A549 (cell line): ENCODE measurements around the gene FADS3. TPM values are rescaled to one million over a fixed set of nuclear protein-coding genes. Genes with fewer than 3 reads are reported as not detected.

Experiments
- ATAC-seq, 2 experiments: fragments of 200-7000 bp in 1 of 2; fragments of >200 bp in 1 of 2; cut with Nextera tagmentation in 1 of 2; cut with Tn5 transposase in 1 of 2; 3 replicates each; pipeline versions ENCODE4 v1.8.0 to v1.9.1; 2018 to 2020; ENCODE audit warnings: mild to moderate bottlenecking in 1 of 2, moderate library complexity in 1 of 2
- CTCF ChIA-PET: fragments of 300-600 bp; sonication (Branson Sonifier 250); formaldehyde crosslinking; extraction: SDS; loops from one replicate; lab custom pipeline; 2021; ENCODE audit warnings: antibody characterized with exemption, inconsistent platforms; lab: Yijun Ruan, JAX
- POLR2A ChIA-PET: fragments of 350-600 bp; formaldehyde crosslinking; extraction: SDS; loops from one replicate; lab custom pipeline; 2021; ENCODE audit warnings: antibody characterized with exemption, inconsistent platforms; lab: Yijun Ruan, JAX
- DNase-seq, 2 experiments: peaks; one replicate each; pipeline versions ENCODE4 v3.0.0 to v3.0.0-alpha.2; 2011 to 2016; ENCODE audit warnings: low read depth in 1 of 2, low spot score in 1 of 2
- FAIRE-seq: peaks from 2 replicates; lab custom pipeline; 2011; peaks lifted over from hg19 to GRCh38; lab: Jason Lieb, UNC
- H3K27ac ChIP-seq, 2 experiments: fragments of >200 bp; sonication (Bioruptor Twin); formaldehyde crosslinking; 3 replicates each; pipeline ENCODE4 v1.5.1; 2016 to 2017
- H3K4me1 ChIP-seq: fragments of >200 bp; sonication (Bioruptor Twin); formaldehyde crosslinking; 3 replicates; pipeline ENCODE4 v1.6.1; 2016
- H3K4me2 ChIP-seq: fragments of >200 bp; sonication (Bioruptor Twin); formaldehyde crosslinking; 3 replicates; pipeline ENCODE4 v1.6.1; 2016
- H3K4me3 ChIP-seq: fragments of >200 bp; sonication (Bioruptor Twin); formaldehyde crosslinking; 3 replicates; pipeline ENCODE4 v1.5.1; 2016
- H3K9me3 ChIP-seq: fragments of >200 bp; sonication (Bioruptor Twin); formaldehyde crosslinking; 3 replicates; pipeline ENCODE4 v1.6.1; 2016
- BHLHE40 ChIP-seq: IDR thresholded peaks from 2 replicates; pipeline ENCODE4 v1.6.1; 2012; ENCODE audit warnings: low read depth, low read length, inconsistent platforms
- CHD2 ChIP-seq: fragments of 150-350 bp; IDR thresholded peaks from 2 replicates; pipeline ENCODE4 v1.6.1; 2014; ENCODE audit warnings: low read length; ENCODE audit not compliant: partially characterized antibody
- CHD4 ChIP-seq: fragments of 200-600 bp; sonication (generic); IDR thresholded peaks from 2 replicates; pipeline ENCODE4 v1.6.1; 2016; ENCODE audit warnings: antibody characterized with exemption, mild to moderate bottlenecking, borderline replicate concordance
- EHMT2 ChIP-seq: fragments of 200-600 bp; sonication (generic); IDR thresholded peaks from 2 replicates; pipeline ENCODE4 v1.6.1; 2016; ENCODE audit warnings: antibody characterized with exemption, low read depth, mild to moderate bottlenecking, moderate library complexity
- FOSB ChIP-seq: fragments of 250-450 bp; sonication (Bioruptor Pico); IDR thresholded peaks from 2 replicates; pipeline ENCODE4 v1.5.0; 2020; ENCODE audit warnings: mild to moderate bottlenecking, moderate library complexity
- GATA3 ChIP-seq: IDR thresholded peaks from 2 replicates; pipeline ENCODE4 v1.6.1; 2012; ENCODE audit warnings: borderline replicate concordance
- HDAC2 ChIP-seq: fragments of 200-600 bp; sonication (generic); IDR thresholded peaks from 2 replicates; pipeline ENCODE4 v1.6.1; 2016
- HES2 ChIP-seq: fragments of >200 bp; sonication (Bioruptor Twin); formaldehyde crosslinking; IDR thresholded peaks from 2 replicates; pipeline ENCODE4 v1.6.1; 2016
- HEYL ChIP-seq: fragments of 250-450 bp; sonication (Bioruptor Pico); IDR thresholded peaks from 2 replicates; pipeline ENCODE4 v1.8.0; 2021; ENCODE audit warnings: mild to moderate bottlenecking, moderate library complexity
- HOXA7 ChIP-seq: fragments of 250-450 bp; sonication (Bioruptor Pico); IDR thresholded peaks from 2 replicates; pipeline ENCODE4 v1.5.0; 2020; ENCODE audit warnings: mild to moderate bottlenecking, moderate library complexity
- HOXB5 ChIP-seq: fragments of 250-450 bp; sonication (Bioruptor Pico); IDR thresholded peaks from 2 replicates; pipeline ENCODE4 v1.5.0; 2020; ENCODE audit warnings: mild to moderate bottlenecking, moderate library complexity
- KDM5A ChIP-seq: fragments of 200-600 bp; sonication (generic); IDR thresholded peaks from 2 replicates; pipeline ENCODE4 v1.6.1; 2016; ENCODE audit warnings: antibody characterized with exemption, mild to moderate bottlenecking
- MAX ChIP-seq: IDR thresholded peaks from 2 replicates; pipeline ENCODE4 v1.6.1; 2012
- MYC ChIP-seq: IDR thresholded peaks from 2 replicates; pipeline ENCODE4 v1.6.1; 2012; ENCODE audit warnings: mild to moderate bottlenecking, inconsistent platforms, low read length, improper control_type of control experiment, borderline replicate concordance
- NPAS2 ChIP-seq: fragments of 250-450 bp; sonication (Bioruptor Pico); IDR thresholded peaks from 2 replicates; pipeline ENCODE4 v1.8.0; 2022; ENCODE audit warnings: mild to moderate bottlenecking, moderate library complexity, borderline replicate concordance
- NR3C1 ChIP-seq: fragments of >200 bp; sonication (Bioruptor Twin); formaldehyde crosslinking; IDR thresholded peaks from 3 replicates; pipeline ENCODE4 v1.6.1; 2017
- POLR2AphosphoS2 ChIP-seq: conservative IDR thresholded peaks from 2 replicates; pipeline ENCODE4 v1.6.1; 2012; ENCODE audit warnings: low read length, improper control_type of control experiment, inconsistent platforms
- RAD21 ChIP-seq, 2 experiments: fragments of >200 bp in 1 of 2; sonication (Bioruptor Twin) in 1 of 2; formaldehyde crosslinking in 1 of 2; IDR thresholded peaks in 1 of 2; conservative IDR thresholded peaks in 1 of 2; 2 replicates in 1 of 2; 3 replicates in 1 of 2; pipeline ENCODE4 v1.6.1; 2012 to 2018; ENCODE audit warnings: inconsistent platforms in 1 of 2
- RCOR1 ChIP-seq: fragments of 150-350 bp; IDR thresholded peaks from 2 replicates; pipeline ENCODE4 v1.6.1; 2014; ENCODE audit warnings: antibody characterized with exemption, low read length, low read depth
- RNF2 ChIP-seq: fragments of 200-600 bp; sonication (generic); IDR thresholded peaks from 2 replicates; pipeline ENCODE4 v1.6.1; 2016; ENCODE audit warnings: low read depth, mild to moderate bottlenecking, antibody characterized with exemption, moderate library complexity, borderline replicate concordance
- SREBF2 ChIP-seq: fragments of 450-650 bp; IDR thresholded peaks from 2 replicates; pipeline ENCODE4 v1.6.1; 2014; ENCODE audit warnings: mild to moderate bottlenecking, moderate library complexity
- USF2 ChIP-seq: fragments of 450-650 bp; IDR thresholded peaks from 2 replicates; pipeline ENCODE4 v1.6.1; 2014; ENCODE audit warnings: antibody characterized with exemption
- ZFP36 ChIP-seq: fragments of 450-650 bp; IDR thresholded peaks from 2 replicates; pipeline ENCODE4 v1.6.1; 2014; ENCODE audit warnings: borderline replicate concordance; ENCODE audit not compliant: partially characterized antibody
- ZNF302 ChIP-seq: fragments of 250-450 bp; sonication (Bioruptor Pico); IDR thresholded peaks from 2 replicates; pipeline ENCODE4 v1.9.0; 2021; ENCODE audit warnings: inconsistent platforms, mild to moderate bottlenecking, moderate library complexity
- WGBS: methylation state at CpG from one replicate; pipeline ENCODE4 v1.1.6; 2017; ENCODE audit errors: missing lambda C conversion rate; 5-methylcytosine and 5-hydroxymethylcytosine counted together
- polyA plus RNA-seq, 4 experiments: library from polyadenylated mRNA; depleted of rRNA in 3 of 4; stranded (reverse); fragments of >200 nt; fragmentation: RNase III in 1 of 4; extraction: RNeasy Plus Mini Kit Qiagen cat#74134 plus additional on column Dnase treatment in 1 of 4; gene quantifications; 2 replicates in 3 of 4; 3 replicates in 1 of 4; pipeline ENCODE4 v1.2.3, GENCODE V29; 2011 to 2017
- TF ChIP-seq, protein P1 (sequence below): fragments of 150-350 bp; IDR thresholded peaks from 2 replicates; pipeline ENCODE4 v1.6.1; 2014; ENCODE audit warnings: low read depth, mild to moderate bottlenecking, low read length
- TF ChIP-seq, protein P2 (sequence below): fragments of 250-450 bp; sonication (Bioruptor Pico); IDR thresholded peaks from 2 replicates; pipeline ENCODE4 v1.5.0; 2020; ENCODE audit warnings: low read depth, mild to moderate bottlenecking, moderate library complexity
- TF ChIP-seq, protein P3 (sequence below): fragments of >200 bp; sonication (Bioruptor Twin); formaldehyde crosslinking; IDR thresholded peaks from 3 replicates; pipeline ENCODE4 v1.5.1; 2016

FADS3 gene
- polyA plus RNA-seq, 2 of the 4 experiments (the other 2 are of a cell fraction) = 17.5 to 36.3 TPM

- DNase-seq (no peak), ATAC-seq (no peak), FAIRE-seq (no peak)
- Histone ChIP-seq H3K27ac (peak overlapping the region; percentile 66 to 82; a peak in 4 of 6 replicates), H3K4me1 (peaks cover 32% of the 10 kb centered on the region), H3K4me2 (no peak overlapping the region), H3K9me3 (no peaks in the 10 kb centered on the region), H3K4me3 (no peak overlapping the region)
- WGBS = 83% methylated on average over 15 of the region's 15 CpGs
- ChIA-PET POLR2A (interaction anchor here (1.1 kb wide), 1 partner anchor 51 kb away, joined by 5 read pairs; no protein-coding TSS in a partner anchor), CTCF (interaction anchor here (0.6 to 19.8 kb wide), 39 partner anchors 7 to 724 kb away, joined by 3 to 565 read pairs (median 6); partner anchors contain the start of genes BEST1, FADS3, FTH1 and RAB3IL1)
- TF ChIP-seq GATA3 = no peak
- no peak for TF ChIP-seq BHLHE40
- no peak for TF ChIP-seq KDM5A
- TF ChIP-seq ZNF302 (CRISPR knock-in tag) = no peak
- no peak for TF ChIP-seq RCOR1
- no peak for TF ChIP-seq EHMT2
- no peak for TF ChIP-seq HDAC2
- TF ChIP-seq USF2 = no peak
- TF ChIP-seq, protein P1, sequence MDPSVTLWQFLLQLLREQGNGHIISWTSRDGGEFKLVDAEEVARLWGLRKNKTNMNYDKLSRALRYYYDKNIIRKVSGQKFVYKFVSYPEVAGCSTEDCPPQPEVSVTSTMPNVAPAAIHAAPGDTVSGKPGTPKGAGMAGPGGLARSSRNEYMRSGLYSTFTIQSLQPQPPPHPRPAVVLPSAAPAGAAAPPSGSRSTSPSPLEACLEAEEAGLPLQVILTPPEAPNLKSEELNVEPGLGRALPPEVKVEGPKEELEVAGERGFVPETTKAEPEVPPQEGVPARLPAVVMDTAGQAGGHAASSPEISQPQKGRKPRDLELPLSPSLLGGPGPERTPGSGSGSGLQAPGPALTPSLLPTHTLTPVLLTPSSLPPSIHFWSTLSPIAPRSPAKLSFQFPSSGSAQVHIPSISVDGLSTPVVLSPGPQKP = no peak
- TF ChIP-seq RNF2 = no peak
- TF ChIP-seq, protein P2, sequence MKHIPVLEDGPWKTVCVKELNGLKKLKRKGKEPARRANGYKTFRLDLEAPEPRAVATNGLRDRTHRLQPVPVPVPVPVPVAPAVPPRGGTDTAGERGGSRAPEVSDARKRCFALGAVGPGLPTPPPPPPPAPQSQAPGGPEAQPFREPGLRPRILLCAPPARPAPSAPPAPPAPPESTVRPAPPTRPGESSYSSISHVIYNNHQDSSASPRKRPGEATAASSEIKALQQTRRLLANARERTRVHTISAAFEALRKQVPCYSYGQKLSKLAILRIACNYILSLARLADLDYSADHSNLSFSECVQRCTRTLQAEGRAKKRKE (CRISPR knock-in tag) = no peak
- TF ChIP-seq MYC = no peak
- TF ChIP-seq, protein P3, sequence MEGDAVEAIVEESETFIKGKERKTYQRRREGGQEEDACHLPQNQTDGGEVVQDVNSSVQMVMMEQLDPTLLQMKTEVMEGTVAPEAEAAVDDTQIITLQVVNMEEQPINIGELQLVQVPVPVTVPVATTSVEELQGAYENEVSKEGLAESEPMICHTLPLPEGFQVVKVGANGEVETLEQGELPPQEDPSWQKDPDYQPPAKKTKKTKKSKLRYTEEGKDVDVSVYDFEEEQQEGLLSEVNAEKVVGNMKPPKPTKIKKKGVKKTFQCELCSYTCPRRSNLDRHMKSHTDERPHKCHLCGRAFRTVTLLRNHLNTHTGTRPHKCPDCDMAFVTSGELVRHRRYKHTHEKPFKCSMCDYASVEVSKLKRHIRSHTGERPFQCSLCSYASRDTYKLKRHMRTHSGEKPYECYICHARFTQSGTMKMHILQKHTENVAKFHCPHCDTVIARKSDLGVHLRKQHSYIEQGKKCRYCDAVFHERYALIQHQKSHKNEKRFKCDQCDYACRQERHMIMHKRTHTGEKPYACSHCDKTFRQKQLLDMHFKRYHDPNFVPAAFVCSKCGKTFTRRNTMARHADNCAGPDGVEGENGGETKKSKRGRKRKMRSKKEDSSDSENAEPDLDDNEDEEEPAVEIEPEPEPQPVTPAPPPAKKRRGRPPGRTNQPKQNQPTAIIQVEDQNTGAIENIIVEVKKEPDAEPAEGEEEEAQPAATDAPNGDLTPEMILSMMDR = no peak
- TF ChIP-seq POLR2AphosphoS2 = no peak
- TF ChIP-seq NR3C1 = no peak
- no peak for TF ChIP-seq HEYL
- TF ChIP-seq FOSB (CRISPR knock-in tag) = no peak
- TF ChIP-seq HOXA7 (CRISPR knock-in tag) = no peak
Measured at GRCh38 chr11:61896665-61897386, 5.5 kb upstream of the FADS3 start.

DNA sequence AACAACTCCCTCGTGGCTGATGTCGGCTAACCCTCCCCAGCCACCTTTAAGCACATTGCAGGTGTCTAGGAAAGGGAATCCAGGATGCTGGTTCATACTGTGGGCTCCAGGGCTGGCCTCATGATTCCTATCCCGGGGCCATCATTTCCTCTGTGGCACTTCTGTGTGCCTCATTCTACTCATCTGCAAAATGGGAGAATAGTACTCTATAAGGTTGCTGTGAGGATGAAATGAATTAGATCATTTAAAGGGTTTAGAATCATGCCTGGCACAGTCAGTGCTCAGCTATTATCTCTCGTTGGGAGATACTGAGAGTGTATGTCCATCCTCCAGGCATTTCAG is 4.3 kb upstream of the FADS3 start:
- H3K4me2 ChIP-seq = no peak overlapping the region
- H3K9me3 ChIP-seq = no peaks in the 10 kb centered on the region
- peaks cover 32% of the 10 kb centered on the region for H3K4me1 ChIP-seq
- H3K27ac ChIP-seq = no peak overlapping the region
- DNase-seq = no peak
- CTCF ChIA-PET = interaction anchor here (0.6 to 19.8 kb wide), 16 partner anchors 9 to 211 kb away, joined by 3 to 565 read pairs (median 71); partner anchors contain the start of genes BEST1, FADS3, FTH1 and RAB3IL1
- 71% methylated on average over 4 of the region's 4 CpGs for WGBS
- no peak for ATAC-seq
- H3K4me3 ChIP-seq = no peak overlapping the region
- no peak for FAIRE-seq
- POLR2A ChIA-PET = no interaction called here
- no peak for TF ChIP-seq RNF2
- no peak for TF ChIP-seq SREBF2
- TF ChIP-seq NPAS2 (CRISPR knock-in tag) = no peak
- no peak for TF ChIP-seq HDAC2
- TF ChIP-seq CHD4 = no peak
- no peak for TF ChIP-seq CHD2
- no peak for TF ChIP-seq HES2
- no peak for TF ChIP-seq RAD21 (conservative IDR thresholded peaks at IDR 0.05 in 1 of 2, IDR thresholded peaks at IDR 0.05 in 1 of 2)
- no peak for TF ChIP-seq BHLHE40
- no peak for TF ChIP-seq MAX
- TF ChIP-seq HOXB5 (CRISPR knock-in tag) = no peak
- TF ChIP-seq ZNF302 (CRISPR knock-in tag) = no peak
- no peak for TF ChIP-seq ZFP36
